HG03442 (cell line): ENCODE measurements around the gene FABP6.

ENCODE experiments used
- ATAC-seq: cut with Tn5 transposase; IDR thresholded peaks from one replicate; pipeline ENCODE4 v1.9.1; 2021; ENCODE audit warnings: mild to moderate bottlenecking, moderate library complexity; ENCODE audit not compliant: unreplicated experiment

FABP6 gene

DNA sequence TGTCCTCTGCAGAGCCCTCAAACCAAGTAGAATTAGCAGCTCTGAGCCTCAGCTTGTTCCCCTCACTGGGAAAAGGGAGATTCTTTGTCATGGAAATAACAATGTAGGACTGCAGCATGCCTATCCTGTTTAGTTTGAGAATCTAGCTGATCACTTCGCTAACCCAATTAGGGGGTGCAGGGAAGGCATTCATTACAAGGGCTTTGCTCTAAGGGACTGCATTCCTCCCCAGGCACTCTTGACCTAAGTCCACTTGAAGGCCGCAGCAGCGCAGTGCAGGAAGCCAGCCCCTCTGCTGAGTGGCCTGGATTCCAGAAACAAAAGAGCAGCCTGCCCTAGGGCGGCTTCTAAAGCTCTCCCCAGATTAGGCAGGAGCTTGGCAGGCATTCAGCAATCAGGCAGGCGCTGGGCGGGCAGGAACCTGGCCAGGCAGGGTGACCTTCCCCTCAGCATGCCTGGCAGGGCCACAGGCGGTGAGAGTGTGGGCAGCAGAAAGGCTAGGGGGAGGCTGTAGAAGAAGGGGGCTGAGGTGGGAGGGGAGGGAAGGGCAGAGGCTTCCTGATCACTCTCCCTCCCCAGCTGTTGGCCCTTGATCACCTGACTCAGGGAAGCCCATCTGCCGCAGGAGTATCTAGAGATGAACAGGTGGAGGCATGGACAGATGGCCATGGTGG, 58.2 kb downstream of the FABP6 start:
- no peak for ATAC-seq
